OCI-LY7 (cell line): ENCODE measurements around the gene ZNF543.

ENCODE experiments used
- EZH2phosphoT487 ChIP-seq: fragments of 200-600 bp; sonication (generic); IDR thresholded peaks from 2 replicates; pipeline ENCODE4 v1.6.1; 2018; ENCODE audit warnings: low read depth, borderline replicate concordance, mild to moderate bottlenecking, mixed run types, antibody characterized with exemption, low read length, moderate library complexity, mixed read lengths
- TF ChIP-seq, protein P1 (sequence below): fragments of 200-600 bp; sonication (generic); conservative IDR thresholded peaks from 2 replicates; pipeline ENCODE4 v1.5.1; 2014; ENCODE audit warnings: mild to moderate bottlenecking, antibody characterized with exemption, low read length, moderate library complexity, mixed read lengths

DNA sequence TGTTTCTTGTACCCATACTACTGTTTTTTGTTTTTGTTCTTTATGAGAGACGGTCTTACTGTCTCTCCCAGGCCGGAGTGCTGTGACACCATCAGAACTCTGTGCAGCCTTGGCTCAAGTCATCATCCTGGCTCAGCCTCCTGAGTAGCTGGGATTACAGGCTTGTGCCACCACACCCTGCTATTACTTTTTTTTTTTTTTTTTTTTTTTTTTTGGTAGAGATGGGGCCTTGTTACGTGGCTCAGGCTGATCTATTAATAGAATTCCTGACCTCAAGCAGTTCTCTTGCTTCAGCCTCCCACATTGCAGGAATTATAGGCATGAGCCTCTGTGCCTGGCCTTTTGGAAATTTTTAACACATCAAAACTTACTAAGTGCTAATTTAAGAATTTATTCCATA, 27.9 kb downstream of the ZNF543 start:
- TF ChIP-seq, protein P1, sequence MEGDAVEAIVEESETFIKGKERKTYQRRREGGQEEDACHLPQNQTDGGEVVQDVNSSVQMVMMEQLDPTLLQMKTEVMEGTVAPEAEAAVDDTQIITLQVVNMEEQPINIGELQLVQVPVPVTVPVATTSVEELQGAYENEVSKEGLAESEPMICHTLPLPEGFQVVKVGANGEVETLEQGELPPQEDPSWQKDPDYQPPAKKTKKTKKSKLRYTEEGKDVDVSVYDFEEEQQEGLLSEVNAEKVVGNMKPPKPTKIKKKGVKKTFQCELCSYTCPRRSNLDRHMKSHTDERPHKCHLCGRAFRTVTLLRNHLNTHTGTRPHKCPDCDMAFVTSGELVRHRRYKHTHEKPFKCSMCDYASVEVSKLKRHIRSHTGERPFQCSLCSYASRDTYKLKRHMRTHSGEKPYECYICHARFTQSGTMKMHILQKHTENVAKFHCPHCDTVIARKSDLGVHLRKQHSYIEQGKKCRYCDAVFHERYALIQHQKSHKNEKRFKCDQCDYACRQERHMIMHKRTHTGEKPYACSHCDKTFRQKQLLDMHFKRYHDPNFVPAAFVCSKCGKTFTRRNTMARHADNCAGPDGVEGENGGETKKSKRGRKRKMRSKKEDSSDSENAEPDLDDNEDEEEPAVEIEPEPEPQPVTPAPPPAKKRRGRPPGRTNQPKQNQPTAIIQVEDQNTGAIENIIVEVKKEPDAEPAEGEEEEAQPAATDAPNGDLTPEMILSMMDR, result no peak
- TF ChIP-seq EZH2phosphoT487, result no peak
